NB4 (cell line): ENCODE data around the gene S100A6.
"Not testable (repeated sequence)": the region's sequence is repeated elsewhere in the genome, so short reads cannot be mapped to it uniquely, and the experiment has no call there.

Source experiments
- DNase-seq: peaks from one replicate; pipeline ENCODE4 v3.0.0; 2010; ENCODE audit warnings: low read depth
- H3K4me3 ChIP-seq: one replicate; pipeline ENCODE4 v1.5.1; 2011; ENCODE audit warnings: mild to moderate bottlenecking, low read depth, low read length, moderate library complexity
- MYC ChIP-seq: IDR thresholded peaks from 2 replicates; pipeline ENCODE4 v1.6.1; 2011; ENCODE audit warnings: low read depth, low read length
- POLR2A ChIP-seq: IDR thresholded peaks from 2 replicates; pipeline ENCODE4 v1.6.1; 2011; ENCODE audit warnings: mild to moderate bottlenecking; ENCODE audit not compliant: insufficient read length; ENCODE audit errors: extremely low read depth
- TF ChIP-seq, protein P1 (sequence below): IDR thresholded peaks from one replicate; pipeline ENCODE4 v1.5.1; 2012; ENCODE audit warnings: low read depth, low read length
- TF ChIP-seq, protein P2 (sequence below): IDR thresholded peaks from 2 replicates; pipeline ENCODE4 v1.6.1; 2011; ENCODE audit warnings: low read depth, low read length

S100A6 gene

DNA sequence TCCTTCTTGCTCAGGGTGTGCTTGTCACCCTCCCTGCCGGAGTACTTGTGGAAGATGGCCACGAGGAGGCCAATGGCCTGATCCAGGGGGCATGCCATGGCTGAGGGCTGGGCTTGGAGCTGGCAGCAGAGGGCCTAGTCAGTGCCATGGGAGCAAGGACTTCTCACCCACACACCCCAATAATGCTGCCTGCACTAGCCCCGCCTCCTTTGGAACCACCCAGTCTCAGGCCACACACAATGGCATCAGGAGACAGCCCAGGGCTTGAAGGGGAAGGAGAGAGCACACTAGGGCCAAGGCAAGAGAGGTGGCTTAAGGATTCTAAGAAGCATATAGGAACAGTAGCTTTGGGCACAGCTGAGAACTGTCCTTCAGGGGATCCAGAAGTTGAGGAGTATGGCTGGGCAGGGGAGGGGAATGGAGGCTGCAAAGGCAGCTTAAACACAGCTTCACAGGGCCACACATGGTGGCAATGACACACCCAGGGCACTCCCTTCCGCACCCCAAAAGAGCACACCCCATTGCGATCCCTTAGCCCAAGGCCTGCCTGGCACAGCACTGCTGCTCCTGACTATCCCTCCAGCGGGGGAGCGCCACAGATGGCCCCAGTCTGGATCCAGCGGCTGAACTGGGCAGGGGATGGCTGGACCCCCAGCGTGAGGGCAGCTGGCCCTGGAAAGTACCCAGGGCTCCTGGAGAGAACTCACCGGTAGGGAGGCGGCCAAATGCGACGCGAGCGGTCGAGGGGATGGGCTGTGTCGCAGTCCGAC, at the start of gene S100A6:
Gene S100A6, minus strand, starts transcription at position 750 of the 770 bp plus-strand sequence. Its CDS starts 652 bp downstream, at position 98.
- DNase-seq = peak; percentile 48
- peak within 1 kb of the TSS; percentile 58 for H3K4me3 ChIP-seq
- TF ChIP-seq MYC (no peak), POLR2A (no peak)
- TF ChIP-seq, protein P1, sequence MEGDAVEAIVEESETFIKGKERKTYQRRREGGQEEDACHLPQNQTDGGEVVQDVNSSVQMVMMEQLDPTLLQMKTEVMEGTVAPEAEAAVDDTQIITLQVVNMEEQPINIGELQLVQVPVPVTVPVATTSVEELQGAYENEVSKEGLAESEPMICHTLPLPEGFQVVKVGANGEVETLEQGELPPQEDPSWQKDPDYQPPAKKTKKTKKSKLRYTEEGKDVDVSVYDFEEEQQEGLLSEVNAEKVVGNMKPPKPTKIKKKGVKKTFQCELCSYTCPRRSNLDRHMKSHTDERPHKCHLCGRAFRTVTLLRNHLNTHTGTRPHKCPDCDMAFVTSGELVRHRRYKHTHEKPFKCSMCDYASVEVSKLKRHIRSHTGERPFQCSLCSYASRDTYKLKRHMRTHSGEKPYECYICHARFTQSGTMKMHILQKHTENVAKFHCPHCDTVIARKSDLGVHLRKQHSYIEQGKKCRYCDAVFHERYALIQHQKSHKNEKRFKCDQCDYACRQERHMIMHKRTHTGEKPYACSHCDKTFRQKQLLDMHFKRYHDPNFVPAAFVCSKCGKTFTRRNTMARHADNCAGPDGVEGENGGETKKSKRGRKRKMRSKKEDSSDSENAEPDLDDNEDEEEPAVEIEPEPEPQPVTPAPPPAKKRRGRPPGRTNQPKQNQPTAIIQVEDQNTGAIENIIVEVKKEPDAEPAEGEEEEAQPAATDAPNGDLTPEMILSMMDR = no peak
- TF ChIP-seq, protein P2, sequence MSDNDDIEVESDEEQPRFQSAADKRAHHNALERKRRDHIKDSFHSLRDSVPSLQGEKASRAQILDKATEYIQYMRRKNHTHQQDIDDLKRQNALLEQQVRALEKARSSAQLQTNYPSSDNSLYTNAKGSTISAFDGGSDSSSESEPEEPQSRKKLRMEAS = no peak

DNA sequence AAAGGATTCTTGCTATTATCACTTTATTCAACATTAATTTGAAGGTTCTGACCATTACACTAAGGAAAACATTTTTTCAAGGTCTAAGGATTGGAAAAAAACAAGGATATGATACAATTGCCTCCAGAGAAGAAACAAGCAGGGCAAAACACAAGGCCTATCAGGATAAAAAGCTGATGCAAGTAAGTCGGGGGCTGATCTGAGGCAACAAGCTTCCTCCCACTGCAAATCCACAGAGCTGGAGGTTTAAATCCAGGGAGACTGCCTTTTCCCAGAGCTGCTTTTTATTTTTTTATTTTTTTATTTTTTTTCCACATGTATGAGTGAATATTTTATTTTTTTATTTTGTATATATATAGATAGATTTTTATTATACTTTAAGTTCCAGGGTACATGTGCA, 49.2 kb upstream of the S100A6 start:
- TF ChIP-seq, protein P1 = no peak
- TF ChIP-seq, protein P2 = no peak
- TF ChIP-seq POLR2A (no peak), MYC (no peak)
- H3K4me3 ChIP-seq = no peak overlapping the region
- no peak for DNase-seq

DNA sequence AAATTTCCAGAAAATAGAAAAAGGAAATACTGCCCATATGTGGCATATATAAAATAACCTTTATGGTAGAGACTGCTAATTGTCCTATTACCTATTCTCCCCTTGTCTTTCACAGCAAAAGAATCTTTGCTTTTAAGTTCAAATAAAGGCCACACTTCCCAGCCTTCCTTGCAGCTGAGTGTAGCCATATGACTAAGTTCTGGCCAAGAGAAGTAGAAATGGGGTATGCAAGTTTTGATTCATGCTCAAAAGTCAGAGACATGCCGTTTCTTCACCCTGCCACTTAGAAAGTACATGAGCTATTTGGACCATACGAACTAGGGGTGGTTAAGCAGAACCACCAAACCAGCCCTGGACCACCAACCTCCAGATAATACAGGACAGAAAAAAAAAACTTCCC, 48.2 kb upstream of the S100A6 start:
- H3K4me3 ChIP-seq = no peak overlapping the region
- no peak for TF ChIP-seq POLR2A
- TF ChIP-seq, protein P1 = no peak
- no peak for TF ChIP-seq MYC
- TF ChIP-seq, protein P2 = no peak
- DNase-seq = no peak

DNA sequence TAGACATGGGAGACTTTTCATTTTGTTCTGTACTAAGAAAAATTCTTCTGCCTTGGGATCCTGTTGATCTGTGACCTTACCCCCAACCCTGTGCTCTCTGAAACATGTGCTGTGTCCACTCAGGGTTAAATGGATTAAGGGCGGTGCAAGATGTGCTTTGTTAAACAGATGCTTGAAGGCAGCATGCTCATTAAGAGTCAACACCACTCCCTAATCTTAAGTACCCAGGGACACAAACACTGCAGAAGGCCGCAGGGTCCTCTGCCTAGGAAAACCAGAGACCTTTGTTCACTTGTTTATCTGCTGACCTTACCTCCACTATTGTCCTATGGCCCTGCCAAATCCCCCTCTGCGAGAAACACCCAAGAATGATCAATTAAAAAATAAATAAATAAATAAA, 47.7 kb upstream of the S100A6 start:
- DNase-seq, H3K4me3 ChIP-seq: not testable (repeated sequence)

DNA sequence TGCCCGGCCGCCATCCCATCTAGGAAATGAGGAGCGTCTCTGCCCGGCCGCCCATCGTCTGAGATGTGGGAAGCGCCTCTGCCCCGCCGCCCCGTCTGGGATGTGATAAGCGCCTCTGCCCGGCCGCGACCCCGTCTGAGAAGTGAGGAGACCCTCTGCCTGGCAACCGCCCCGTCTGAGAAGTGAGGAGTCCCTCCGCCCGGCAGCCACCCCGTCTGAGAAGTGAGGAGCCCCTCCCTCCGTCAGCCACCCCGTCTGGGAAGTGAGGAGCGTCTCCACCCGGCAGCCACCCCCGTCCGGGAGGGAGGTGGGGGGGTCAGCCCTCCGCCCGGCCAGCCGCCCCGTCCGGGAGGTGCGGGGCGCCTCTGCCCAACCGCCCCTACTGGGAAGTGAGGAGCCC, 47.0 kb upstream of the S100A6 start:
- not testable (repeated sequence) for H3K4me3 ChIP-seq, DNase-seq

DNA sequence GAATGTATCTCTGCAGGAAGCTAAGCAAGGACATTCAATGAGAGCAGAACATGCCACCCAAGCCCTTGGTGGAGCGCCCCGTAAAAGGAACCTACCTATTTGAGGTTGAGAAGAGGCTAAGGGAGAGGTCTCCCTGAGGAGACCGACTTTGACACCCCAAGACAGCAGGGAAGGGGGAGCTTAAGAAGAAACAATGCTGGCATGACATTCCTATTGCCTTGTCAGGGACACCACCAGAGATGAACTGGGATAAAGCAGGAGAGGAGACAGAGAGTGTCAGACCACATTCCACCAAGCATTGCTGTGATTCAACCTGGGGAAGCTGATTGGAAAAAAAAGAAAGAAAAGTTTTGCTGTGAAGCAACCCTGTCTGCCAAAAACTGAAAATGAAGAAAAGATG, 43.1 kb upstream of the S100A6 start:
- no peak for DNase-seq
- TF ChIP-seq, protein P2 = no peak
- no peak for TF ChIP-seq POLR2A
- TF ChIP-seq, protein P1 = no peak
- no peak for TF ChIP-seq MYC

DNA sequence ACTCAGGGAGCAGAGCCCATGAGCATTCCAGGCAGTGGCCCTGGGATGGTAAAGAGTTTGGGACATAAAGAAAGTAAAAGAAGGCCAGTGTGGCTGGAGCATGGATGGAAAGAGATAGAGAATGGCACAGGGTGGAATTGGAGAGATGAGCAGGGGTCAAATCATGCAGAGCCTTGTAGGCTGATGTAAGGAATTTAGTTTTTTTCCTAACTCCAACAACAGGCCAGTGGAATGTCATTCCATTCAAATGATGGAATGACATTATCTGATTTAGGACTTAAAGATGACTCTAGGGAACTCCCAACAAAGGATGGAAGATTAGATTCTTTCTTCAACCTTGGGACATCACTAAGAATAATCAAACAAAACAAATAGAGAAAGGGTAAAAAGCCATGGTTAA, 42.7 kb upstream of the S100A6 start:
- DNase-seq = no peak
- no peak overlapping the region for H3K4me3 ChIP-seq
- TF ChIP-seq, protein P2 = no peak
- TF ChIP-seq POLR2A (no peak), MYC (no peak)
- TF ChIP-seq, protein P1 = no peak

More for the DNA sequence above, 43.1 kb upstream of the S100A6 start:
- no peak overlapping the region for H3K4me3 ChIP-seq
